Lung microvascular endothelial cell (primary cell): ENCODE measurements around the gene BMP6. TPM values are rescaled to one million over a fixed set of nuclear protein-coding genes. Genes with fewer than 3 reads are reported as not detected.

Experiments used
- DNase-seq, 2 donors: peaks; one replicate each; pipeline versions ENCODE4 v3.0.0 to v3.0.0-alpha.2; 2010; ENCODE audit warnings: low read depth in 2 of 2
- total RNA-seq: library from RNA; depleted of rRNA; stranded (reverse); fragments of >200 nt; gene quantifications from 2 replicates; pipeline ENCODE4 v1.2.1, GENCODE V29; 2014

Gene BMP6
- total RNA-seq, 1 donor from 2014 or later: 246 TPM

GRCh38 chr6:7825986-7826385 lies 100.1 kb downstream of the BMP6 start:
- no peak for DNase-seq

DNA sequence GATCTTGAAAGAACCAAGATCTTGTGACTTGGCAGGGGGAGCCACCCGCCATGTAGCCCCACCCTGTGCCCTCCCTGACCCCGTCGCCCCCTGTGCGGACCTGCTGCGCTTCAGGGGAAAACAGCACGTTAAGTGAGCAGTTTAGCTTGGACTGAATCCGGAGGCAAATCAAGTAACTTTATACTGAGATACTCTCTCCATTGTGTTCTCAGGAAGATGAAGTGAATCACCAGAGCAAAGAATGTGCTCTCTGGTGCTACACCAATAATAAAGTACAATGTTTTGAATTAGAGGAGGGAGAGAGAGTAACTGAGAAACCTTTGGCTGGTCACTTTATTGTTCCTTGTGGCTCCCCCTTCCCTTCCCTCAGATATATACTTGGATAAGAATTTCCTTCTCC lies 101.2 kb downstream of the BMP6 start:
- DNase-seq: peak; percentile 59 to 86

DNA sequence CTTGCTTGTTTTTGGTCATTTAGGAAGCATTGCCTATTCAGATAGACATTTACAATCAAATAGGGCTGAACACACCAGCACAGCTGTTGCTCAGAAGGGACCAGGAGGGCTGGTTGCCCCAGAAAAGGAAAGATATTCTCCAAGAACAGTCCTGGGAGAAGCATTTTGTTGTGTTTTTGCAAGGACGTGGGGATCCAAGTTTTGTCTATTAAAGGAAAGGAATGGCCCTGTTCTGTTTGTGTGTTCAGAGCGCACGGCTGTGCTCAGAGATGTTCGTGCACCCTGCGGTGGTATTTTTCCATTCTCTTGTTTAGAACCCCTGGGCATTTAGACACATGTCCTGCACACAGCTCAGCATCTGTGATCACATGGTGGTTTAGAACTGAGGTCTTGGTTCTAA lies 102.2 kb downstream of the BMP6 start:
- DNase-seq: no peak

GRCh38 chr6:7832904-7833750 lies 107.2 kb downstream of the BMP6 start:
- DNase-seq: no peak

GRCh38 chr6:7833751-7834070 lies 107.8 kb downstream of the BMP6 start:
- no peak for DNase-seq

GRCh38 chr6:7836371-7837026 lies 110.6 kb downstream of the BMP6 start:
- no peak for DNase-seq

GRCh38 chr6:7841781-7842468 lies 116.0 kb downstream of the BMP6 start:
- no peak for DNase-seq

GRCh38 chr6:7846966-7847818 lies 121.3 kb downstream of the BMP6 start:
- DNase-seq: peak; percentile 63 to 81

GRCh38 chr6:7848229-7848628 lies 122.3 kb downstream of the BMP6 start:
- no peak for DNase-seq

- no peak for DNase-seq
Observed at GRCh38 chr6:7851780-7852179, 125.9 kb downstream of the BMP6 start.

DNA sequence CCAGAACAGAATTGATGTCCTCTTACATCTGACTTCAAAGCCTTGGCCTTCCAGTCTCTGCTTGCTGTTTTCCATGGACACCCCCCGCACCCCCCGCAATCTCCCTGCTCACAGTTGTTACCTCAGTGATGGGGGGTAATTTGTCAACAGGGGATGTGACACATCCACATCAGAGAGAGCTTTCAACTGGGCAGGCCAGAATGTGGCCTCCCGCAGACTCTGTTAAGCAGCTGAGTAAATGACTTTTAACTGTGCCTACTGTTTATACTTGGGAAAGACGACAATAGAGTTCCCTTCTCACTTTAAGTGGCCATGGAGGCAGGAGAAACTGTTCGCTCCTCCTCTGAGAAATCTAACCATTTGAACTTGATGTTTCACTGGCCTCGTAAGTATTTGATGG lies 133.7 kb downstream of the BMP6 start:
- no peak for DNase-seq

- DNase-seq: no peak
Observed at GRCh38 chr6:7865781-7866180, 139.9 kb downstream of the BMP6 start.

- DNase-seq: no peak
Observed at GRCh38 chr6:7866526-7866925, 140.6 kb downstream of the BMP6 start.

DNA sequence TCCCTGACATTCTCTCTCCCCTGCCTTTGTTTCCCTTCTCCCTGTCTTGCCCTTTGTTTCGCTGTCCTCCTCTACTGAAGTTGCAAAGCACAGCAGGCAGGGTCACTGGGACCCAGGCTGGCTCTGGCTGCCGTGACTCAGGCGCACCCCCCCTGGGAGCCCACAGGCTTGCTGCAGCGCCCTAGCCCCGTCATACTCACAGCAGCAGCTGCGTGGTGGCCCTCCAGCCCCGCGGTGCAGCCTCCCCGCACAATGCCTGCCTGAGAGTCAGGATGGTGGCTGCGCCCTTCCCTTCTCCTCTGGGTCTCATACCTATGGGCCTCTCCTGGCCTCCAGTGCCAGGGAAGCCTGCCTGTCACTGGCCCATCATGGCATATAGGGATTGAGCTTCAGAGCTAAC lies 143.0 kb downstream of the BMP6 start:
- no peak for DNase-seq

DNA sequence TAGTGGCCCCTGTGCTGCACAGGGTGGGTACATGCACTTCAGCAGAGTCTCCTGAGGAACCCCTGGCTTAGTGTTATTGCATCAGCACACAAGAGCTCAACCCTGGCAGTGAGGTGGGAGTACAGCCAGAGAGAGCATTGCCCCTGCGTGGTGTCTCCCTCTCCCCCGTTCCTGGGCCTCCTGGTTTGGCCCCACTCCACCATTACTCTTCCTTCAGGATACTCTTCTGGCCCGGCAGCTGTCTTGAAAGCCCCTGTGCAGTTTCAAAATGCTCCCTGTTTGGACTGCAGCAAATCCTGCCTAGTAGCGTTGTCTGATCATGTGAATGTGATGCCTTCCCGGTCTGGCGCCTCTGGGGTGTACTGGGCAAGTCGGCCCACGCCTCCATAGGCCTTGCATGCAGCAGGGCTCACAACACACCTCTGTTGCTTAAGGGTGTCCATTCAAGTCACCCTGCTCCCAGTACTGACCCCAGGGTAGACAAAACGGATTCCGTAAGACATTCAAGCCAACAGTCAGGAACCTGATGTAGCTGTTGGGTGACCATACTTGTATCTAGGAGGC lies 152.6 kb downstream of the BMP6 start:
- DNase-seq: no peak

DNA sequence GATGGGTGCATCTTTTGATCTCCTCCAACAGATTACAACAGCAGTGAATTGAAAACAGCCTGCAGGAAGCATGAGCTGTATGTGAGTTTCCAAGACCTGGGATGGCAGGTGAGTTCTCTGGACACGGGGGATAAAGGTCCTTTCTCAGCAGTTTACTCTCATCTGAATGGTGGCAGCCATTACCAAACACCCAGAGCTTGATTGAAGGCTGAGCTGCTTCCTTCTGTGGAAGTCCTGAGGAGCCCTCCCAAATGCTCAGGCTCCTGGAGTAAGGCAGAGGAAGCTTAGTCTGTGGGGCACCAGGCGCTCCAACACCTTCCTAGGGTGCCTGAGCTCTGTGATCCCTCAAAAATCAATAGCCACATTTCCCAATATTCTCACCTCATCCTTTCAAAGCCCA lies 153.1 kb downstream of the BMP6 start:
- no peak for DNase-seq

DNA sequence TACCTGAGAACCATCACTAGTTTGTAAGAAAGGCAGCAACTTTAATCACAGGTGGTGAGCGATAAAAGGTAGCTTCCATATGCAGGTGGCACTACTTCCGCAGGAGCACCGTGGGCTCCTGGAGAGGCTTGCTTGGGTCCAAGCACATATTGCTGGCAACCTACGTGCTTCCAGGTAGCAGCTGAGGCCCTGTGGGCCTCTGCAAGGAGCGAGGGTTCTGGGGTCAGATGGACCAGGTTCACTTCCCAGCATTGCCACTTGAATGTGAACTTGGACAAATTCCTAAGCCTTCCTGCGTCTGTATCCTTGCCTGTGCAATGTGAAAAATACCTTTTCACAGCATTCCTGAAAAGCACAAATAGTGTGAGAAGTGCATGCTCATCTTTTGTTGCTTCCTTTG lies 153.7 kb downstream of the BMP6 start:
- DNase-seq: no peak

DNA sequence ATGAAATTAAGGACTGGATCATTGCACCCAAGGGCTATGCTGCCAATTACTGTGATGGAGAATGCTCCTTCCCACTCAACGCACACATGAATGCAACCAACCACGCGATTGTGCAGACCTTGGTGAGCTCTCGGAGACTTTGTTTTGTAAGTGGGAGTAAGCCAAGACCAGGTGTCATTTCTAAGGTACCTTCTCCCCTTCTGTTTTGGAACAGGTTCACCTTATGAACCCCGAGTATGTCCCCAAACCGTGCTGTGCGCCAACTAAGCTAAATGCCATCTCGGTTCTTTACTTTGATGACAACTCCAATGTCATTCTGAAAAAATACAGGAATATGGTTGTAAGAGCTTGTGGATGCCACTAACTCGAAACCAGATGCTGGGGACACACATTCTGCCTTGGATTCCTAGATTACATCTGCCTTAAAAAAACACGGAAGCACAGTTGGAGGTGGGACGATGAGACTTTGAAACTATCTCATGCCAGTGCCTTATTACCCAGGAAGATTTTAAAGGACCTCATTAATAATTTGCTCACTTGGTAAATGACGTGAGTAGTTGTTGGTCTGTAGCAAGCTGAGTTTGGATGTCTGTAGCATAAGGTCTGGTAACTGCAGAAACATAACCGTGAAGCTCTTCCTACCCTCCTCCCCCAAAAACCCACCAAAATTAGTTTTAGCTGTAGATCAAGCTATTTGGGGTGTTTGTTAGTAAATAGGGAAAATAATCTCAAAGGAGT lies 154.2 kb downstream of the BMP6 start:
- peak in 1 of 2 donors; percentile 51 for DNase-seq

DNA sequence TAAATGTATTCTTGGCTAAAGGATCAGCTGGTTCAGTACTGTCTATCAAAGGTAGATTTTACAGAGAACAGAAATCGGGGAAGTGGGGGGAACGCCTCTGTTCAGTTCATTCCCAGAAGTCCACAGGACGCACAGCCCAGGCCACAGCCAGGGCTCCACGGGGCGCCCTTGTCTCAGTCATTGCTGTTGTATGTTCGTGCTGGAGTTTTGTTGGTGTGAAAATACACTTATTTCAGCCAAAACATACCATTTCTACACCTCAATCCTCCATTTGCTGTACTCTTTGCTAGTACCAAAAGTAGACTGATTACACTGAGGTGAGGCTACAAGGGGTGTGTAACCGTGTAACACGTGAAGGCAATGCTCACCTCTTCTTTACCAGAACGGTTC lies 154.8 kb downstream of the BMP6 start:
- DNase-seq: no peak

- DNase-seq: no peak
Observed at GRCh38 chr6:7881765-7882500, 156.0 kb downstream of the BMP6 start.
